CD14-positive monocyte (primary cell): ENCODE results near the gene FKTN. TPM values are rescaled to one million over a fixed set of nuclear protein-coding genes. Genes with fewer than 3 reads are reported as not detected.

Source experiments
- DNase-seq, 3 donors: peaks; one replicate each; pipeline ENCODE4 v3.0.0-alpha.2; 2011 to 2022
- H2AFZ ChIP-seq: 2 replicates; pipeline ENCODE4 v1.6.0; 2012; ENCODE audit warnings: mild to moderate bottlenecking, low read depth, low read length, inconsistent platforms; ENCODE audit not compliant: insufficient read depth, poor library complexity, severe bottlenecking
- H3K27ac ChIP-seq, 2 donors: 1 replicate in 1 of 2; 2 replicates in 1 of 2; pipeline ENCODE4 v1.5.1; 2012 to 2013; ENCODE audit warnings: low read length in 2 of 2, control low read depth in 1 of 2, inconsistent platforms in 1 of 2, low read depth in 1 of 2, mild to moderate bottlenecking in 1 of 2
- H3K27me3 ChIP-seq, 2 donors: one replicate each; pipeline versions ENCODE4 v1.6.0 to v1.6.1; 2011 to 2013; ENCODE audit warnings: low read length in 2 of 2; ENCODE audit not compliant: control insufficient read depth in 2 of 2, insufficient read depth in 2 of 2
- H3K36me3 ChIP-seq, 2 donors: replicated peaks in 1 of 2; 1 replicate in 1 of 2; 2 replicates in 1 of 2; pipeline versions ENCODE4 v1.5.1 to v1.6.1; 2012 to 2013; ENCODE audit warnings: low read length in 2 of 2, control low read depth in 1 of 2, inconsistent platforms in 1 of 2, mild to moderate bottlenecking in 1 of 2; ENCODE audit not compliant: insufficient read depth in 2 of 2, control insufficient read depth in 1 of 2
- H3K4me1 ChIP-seq, 2 donors: 1 replicate in 1 of 2; 2 replicates in 1 of 2; pipeline versions ENCODE4 v1.5.1 to v1.6.1; 2012 to 2013; ENCODE audit warnings: low read length in 2 of 2, control low read depth in 1 of 2, inconsistent platforms in 1 of 2, mild to moderate bottlenecking in 1 of 2, moderate library complexity in 1 of 2; ENCODE audit not compliant: insufficient read depth in 2 of 2, control insufficient read depth in 1 of 2
- H3K4me2 ChIP-seq: replicated peaks from 2 replicates; pipeline ENCODE3; 2012; ENCODE audit warnings: low read length, moderate library complexity, mild to moderate bottlenecking; ENCODE audit not compliant: poor library complexity, severe bottlenecking; ENCODE audit errors: extremely low read depth
- H3K4me3 ChIP-seq, 3 experiments: fragments of 200-600 bp in 1 of 3; sonication (generic) in 1 of 3; replicated peaks in 1 of 3; 1 replicate in 2 of 3; 2 replicates in 1 of 3; pipeline ENCODE4 v1.5.1; 2011 to 2013; ENCODE audit warnings: low read length in 3 of 3, mild to moderate bottlenecking in 3 of 3, control low read depth in 2 of 3, low read depth in 2 of 3, inconsistent platforms in 1 of 3, moderate library complexity in 1 of 3
- H3K79me2 ChIP-seq: 2 replicates; pipeline ENCODE4 v1.6.0; 2012; ENCODE audit warnings: mild to moderate bottlenecking, control low read depth, inconsistent platforms, low read length, moderate library complexity; ENCODE audit not compliant: insufficient read depth
- H3K9ac ChIP-seq: 2 replicates; pipeline ENCODE4 v1.6.0; 2017; ENCODE audit warnings: low read length, mild to moderate bottlenecking; ENCODE audit not compliant: insufficient read depth, poor library complexity, severe bottlenecking
- H3K9me3 ChIP-seq, 2 donors: replicated peaks in 1 of 2; 1 replicate in 1 of 2; 2 replicates in 1 of 2; pipeline versions ENCODE4 v1.5.1 to v1.6.1; 2012 to 2013; ENCODE audit warnings: low read length in 2 of 2, control low read depth in 1 of 2; ENCODE audit not compliant: control insufficient read depth in 1 of 2, insufficient read depth in 1 of 2
- H4K20me1 ChIP-seq: 2 replicates; pipeline ENCODE4 v1.6.0; 2012; ENCODE audit warnings: mild to moderate bottlenecking, low read length, control low read depth, moderate library complexity; ENCODE audit not compliant: insufficient read depth
- H3K27ac Mint-ChIP-seq, 7 donors: one replicate each; pipeline ENCODE4 v1.8.0; 2020; ENCODE audit warnings: mild to moderate bottlenecking in 7 of 7, mixed read lengths in 7 of 7, moderate library complexity in 6 of 7, inconsistent platforms in 2 of 7
- H3K27me3 Mint-ChIP-seq, 3 donors: one replicate each; pipeline ENCODE4 v1.8.0; 2021 to 2022; ENCODE audit warnings: low read depth in 3 of 3, mild to moderate bottlenecking in 3 of 3, mixed read lengths in 3 of 3, moderate library complexity in 3 of 3, inconsistent platforms in 1 of 3
- H3K36me3 Mint-ChIP-seq, 2 donors: one replicate each; pipeline ENCODE4 v1.8.0; 2020; ENCODE audit warnings: mixed read lengths in 2 of 2, inconsistent platforms in 1 of 2, mild to moderate bottlenecking in 1 of 2
- H3K4me1 Mint-ChIP-seq: one replicate; pipeline ENCODE4 v1.8.0; 2020; ENCODE audit warnings: mild to moderate bottlenecking, mixed read lengths
- H3K4me3 Mint-ChIP-seq, 2 donors: one replicate each; pipeline ENCODE4 v1.8.0; 2020; ENCODE audit warnings: mild to moderate bottlenecking in 2 of 2, mixed read lengths in 2 of 2, moderate library complexity in 1 of 2
- H3K9me3 Mint-ChIP-seq, 7 donors: one replicate each; pipeline ENCODE4 v1.8.0; 2020 to 2022; ENCODE audit warnings: mixed read lengths in 7 of 7, mild to moderate bottlenecking in 6 of 7, moderate library complexity in 6 of 7, inconsistent platforms in 2 of 7
- WGBS: methylation state at CpG from one replicate; pipeline ENCODE4 v1.1.5; 2013; ENCODE audit warnings: missing lambda C conversion rate; ENCODE audit not compliant: insufficient coverage; 5-methylcytosine and 5-hydroxymethylcytosine counted together
- intact Hi-C, 2 donors: fragments of 100-400 bp; cut with micrococcal nuclease; formaldehyde crosslinking; loops; one replicate each; pipeline versions ENCODE4 v1.15.0 to v1.15.1; 2023
- polyA plus RNA-seq, 3 donors: library from polyadenylated mRNA; depleted of rRNA in 1 of 3; unstranded in 2 of 3; stranded (reverse) in 1 of 3; fragments of 300-500 nt in 2 of 3; fragments of >200 nt in 1 of 3; fragmentation: Illumina TruSeq in 2 of 3; gene quantifications; 1 replicate in 2 of 3; 2 replicates in 1 of 3; pipeline ENCODE4 v1.2.3, GENCODE V29; 2012 to 2021
- TF ChIP-seq, protein P1 (sequence below): fragments of 200-600 bp; IDR thresholded peaks from one replicate; pipeline ENCODE4 v1.8.0; 2022; ENCODE audit warnings: antibody characterized with exemption, mild to moderate bottlenecking

Gene FKTN
- polyA plus RNA-seq, 3 donors, result 1.7 to 3.2 (median 2.7) TPM

DNA sequence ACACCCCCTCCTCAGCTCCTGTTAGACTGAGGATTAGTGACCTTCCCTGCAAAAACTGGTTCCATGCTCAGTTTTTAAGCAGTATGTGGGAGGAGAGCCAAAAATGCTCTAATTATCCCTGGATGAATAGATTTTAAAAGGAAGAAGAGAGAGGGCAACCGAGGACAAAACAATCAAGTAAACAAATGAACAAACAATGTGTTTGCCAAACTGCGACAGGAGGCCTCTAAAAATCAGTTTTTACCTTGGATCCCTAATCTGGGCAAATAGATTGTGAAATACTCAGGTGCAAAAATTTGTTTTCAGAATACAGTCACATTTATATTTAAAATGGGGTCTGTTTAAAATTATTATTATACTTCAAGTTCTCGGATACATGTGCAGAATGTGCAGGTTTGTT is 112.8 kb downstream of the FKTN start:
- H3K27ac Mint-ChIP-seq, result no peak overlapping the region
- peaks cover 20% of the 10 kb centered on the region for H3K4me1 Mint-ChIP-seq
- Histone ChIP-seq H3K4me2 (no peak overlapping the region), H4K20me1 (no peaks in the 10 kb centered on the region), H3K79me2 (no peaks in the 10 kb centered on the region), H3K4me1 (peaks cover 7% of the 10 kb centered on the region in 2 donors), H3K9me3 (no peaks in the 10 kb centered on the region), H2AFZ (no peak overlapping the region), H3K27ac (no peak overlapping the region), H3K27me3 (no peaks in the 10 kb centered on the region), H3K36me3 (no peaks in the 10 kb centered on the region), H3K9ac (no peak overlapping the region), H3K4me3 (no peak overlapping the region)
- intact Hi-C loops, result no loop called here
- H3K4me3 Mint-ChIP-seq, result no peak overlapping the region
- WGBS, result no CpG with 5 or more reads among the region's 3 CpGs
- no peak for DNase-seq
- H3K36me3 Mint-ChIP-seq, result no peaks in the 10 kb centered on the region
- peaks cover 0 to 3% (median 0%) of the 10 kb centered on the region in 7 donors for H3K9me3 Mint-ChIP-seq
- H3K27me3 Mint-ChIP-seq, result peaks cover 0 to 1% (median 0%) of the 10 kb centered on the region in 3 donors
- TF ChIP-seq, protein P1, sequence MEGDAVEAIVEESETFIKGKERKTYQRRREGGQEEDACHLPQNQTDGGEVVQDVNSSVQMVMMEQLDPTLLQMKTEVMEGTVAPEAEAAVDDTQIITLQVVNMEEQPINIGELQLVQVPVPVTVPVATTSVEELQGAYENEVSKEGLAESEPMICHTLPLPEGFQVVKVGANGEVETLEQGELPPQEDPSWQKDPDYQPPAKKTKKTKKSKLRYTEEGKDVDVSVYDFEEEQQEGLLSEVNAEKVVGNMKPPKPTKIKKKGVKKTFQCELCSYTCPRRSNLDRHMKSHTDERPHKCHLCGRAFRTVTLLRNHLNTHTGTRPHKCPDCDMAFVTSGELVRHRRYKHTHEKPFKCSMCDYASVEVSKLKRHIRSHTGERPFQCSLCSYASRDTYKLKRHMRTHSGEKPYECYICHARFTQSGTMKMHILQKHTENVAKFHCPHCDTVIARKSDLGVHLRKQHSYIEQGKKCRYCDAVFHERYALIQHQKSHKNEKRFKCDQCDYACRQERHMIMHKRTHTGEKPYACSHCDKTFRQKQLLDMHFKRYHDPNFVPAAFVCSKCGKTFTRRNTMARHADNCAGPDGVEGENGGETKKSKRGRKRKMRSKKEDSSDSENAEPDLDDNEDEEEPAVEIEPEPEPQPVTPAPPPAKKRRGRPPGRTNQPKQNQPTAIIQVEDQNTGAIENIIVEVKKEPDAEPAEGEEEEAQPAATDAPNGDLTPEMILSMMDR, result no peak

GRCh38 chr9:105672711-105673234 is 114.8 kb downstream of the FKTN start:
- Histone ChIP-seq H3K4me1 (peaks cover 7% of the 10 kb centered on the region in 2 donors), H3K9ac (no peak overlapping the region), H3K4me2 (peak overlapping the region; percentile 15), H3K27ac (no peak overlapping the region), H4K20me1 (no peaks in the 10 kb centered on the region), H3K9me3 (no peaks in the 10 kb centered on the region), H2AFZ (no peak overlapping the region), H3K79me2 (no peaks in the 10 kb centered on the region), H3K4me3 (no peak overlapping the region), H3K36me3 (no peaks in the 10 kb centered on the region), H3K27me3 (no peaks in the 10 kb centered on the region)
- H3K4me3 Mint-ChIP-seq, result no peak overlapping the region
- H3K27ac Mint-ChIP-seq, result peak overlapping the region in 1 of 7 donors; percentile 21
- H3K9me3 Mint-ChIP-seq, result peaks cover 0 to 3% (median 0%) of the 10 kb centered on the region in 7 donors
- TF ChIP-seq, protein P1, result no peak
- peaks cover 20% of the 10 kb centered on the region for H3K4me1 Mint-ChIP-seq
- 0% methylated on average over 2 of the region's 3 CpGs for WGBS
- H3K27me3 Mint-ChIP-seq, result peaks cover 0 to 2% (median 0%) of the 10 kb centered on the region in 3 donors
- DNase-seq, result peak; percentile 3 to 25 (median 10)
- intact Hi-C loops, result no loop called here
- no peaks in the 10 kb centered on the region for H3K36me3 Mint-ChIP-seq
